IMR-90 (cell line): ENCODE measurements around the gene WAC. TPM values are rescaled to one million over a fixed set of nuclear protein-coding genes. Genes with fewer than 3 reads are reported as not detected.

Experiments used
- ATAC-seq: fragments of 200-7000 bp; cut with Tn5 transposase; 2 replicates; pipeline ENCODE4 v1.9.1; 2020; ENCODE audit warnings: low read depth, mild to moderate bottlenecking, moderate library complexity
- BruUV-seq: library from RNA; stranded (reverse); fragments of 400-500 nt; replicated peaks from 2 replicates; lab custom pipeline; 2021; lab: Mats Ljungman, UMichigan
- CTCF ChIA-PET: fragments of 300-600 bp; formaldehyde crosslinking; extraction: SDS; loops from one replicate; lab custom pipeline; 2021; ENCODE audit warnings: antibody characterized with exemption; lab: Yijun Ruan, JAX
- POLR2A ChIA-PET: fragments of 300-600 bp; sonication (Branson Sonifier 250); formaldehyde crosslinking; loops from one replicate; lab custom pipeline; 2022; ENCODE audit warnings: antibody characterized with exemption; ENCODE audit not compliant: unreplicated experiment; lab: Charles Lee
- DNase-seq: peaks from one replicate; pipeline ENCODE4 v3.0.0; 2013
- H2AFZ ChIP-seq: replicated peaks from 2 replicates; pipeline ENCODE3; 2013; ENCODE audit warnings: low read length, mild to moderate bottlenecking; ENCODE audit not compliant: poor library complexity
- H2AK5ac ChIP-seq: 2 replicates; pipeline ENCODE4 v1.6.1; 2013; ENCODE audit warnings: low read depth, low read length, inconsistent platforms
- H2AK9ac ChIP-seq: replicated peaks from 2 replicates; pipeline ENCODE3; 2013; ENCODE audit warnings: mild to moderate bottlenecking, low read depth, low read length, moderate library complexity; ENCODE audit not compliant: poor library complexity
- H2BK120ac ChIP-seq: 2 replicates; pipeline ENCODE4 v1.6.1; 2013; ENCODE audit warnings: low read depth, low read length, inconsistent platforms
- H2BK15ac ChIP-seq: 3 replicates; pipeline ENCODE4 v1.6.1; 2013; ENCODE audit warnings: low read depth, low read length, inconsistent platforms
- H2BK20ac ChIP-seq: 2 replicates; pipeline ENCODE4 v1.6.1; 2013; ENCODE audit warnings: low read depth, mild to moderate bottlenecking, inconsistent platforms, low read length, moderate library complexity
- H2BK5ac ChIP-seq: 2 replicates; pipeline ENCODE4 v1.6.1; 2013; ENCODE audit warnings: mild to moderate bottlenecking, low read depth, low read length, inconsistent platforms; ENCODE audit not compliant: poor library complexity, severe bottlenecking
- H3K14ac ChIP-seq: replicated peaks from 2 replicates; pipeline ENCODE4 v1.6.1; 2013; ENCODE audit warnings: low read depth, low read length, inconsistent platforms
- H3K18ac ChIP-seq: 2 replicates; pipeline ENCODE4 v1.6.1; 2013; ENCODE audit warnings: low read depth, low read length, control low read depth
- H3K23ac ChIP-seq: 2 replicates; pipeline ENCODE4 v1.6.1; 2013; ENCODE audit warnings: low read depth, low read length, inconsistent platforms
- H3K27ac ChIP-seq: 2 replicates; pipeline ENCODE4 v1.5.1; 2013; ENCODE audit warnings: mild to moderate bottlenecking, control low read depth, low read length; ENCODE audit not compliant: insufficient read depth
- H3K27me3 ChIP-seq: 2 replicates; pipeline ENCODE4 v1.6.1; 2013; ENCODE audit warnings: low read length; ENCODE audit not compliant: control insufficient read depth, insufficient read depth
- H3K36me3 ChIP-seq: 2 replicates; pipeline ENCODE4 v1.6.1; 2013; ENCODE audit warnings: low read length, mixed read lengths; ENCODE audit not compliant: control insufficient read depth, insufficient read depth
- H3K4ac ChIP-seq: 2 replicates; pipeline ENCODE4 v1.6.1; 2013; ENCODE audit warnings: low read depth, low read length, inconsistent platforms
- H3K4me1 ChIP-seq: 2 replicates; pipeline ENCODE4 v1.6.1; 2013; ENCODE audit warnings: low read length, mixed read lengths; ENCODE audit not compliant: control insufficient read depth, insufficient read depth
- H3K4me2 ChIP-seq: 2 replicates; pipeline ENCODE4 v1.6.1; 2013; ENCODE audit warnings: low read depth, mild to moderate bottlenecking, control low read depth, low read length, moderate library complexity
- H3K4me3 ChIP-seq: 2 replicates; pipeline ENCODE4 v1.5.1; 2013; ENCODE audit warnings: low read depth, mild to moderate bottlenecking, control low read depth, low read length, moderate library complexity; ENCODE audit not compliant: insufficient read depth
- H3K56ac ChIP-seq: 2 replicates; pipeline ENCODE4 v1.6.1; 2013; ENCODE audit warnings: low read length, inconsistent platforms; ENCODE audit not compliant: insufficient read depth; ENCODE audit errors: extremely low read depth
- H3K79me1 ChIP-seq, 2 experiments: 2 replicates each; pipeline ENCODE4 v1.6.1; 2013; ENCODE audit warnings: low read length in 2 of 2, inconsistent platforms in 1 of 2, low read depth in 1 of 2
- H3K9ac ChIP-seq: 2 replicates; pipeline ENCODE4 v1.6.1; 2013; ENCODE audit warnings: low read depth, low read length, control low read depth
- H3K9me1 ChIP-seq: 2 replicates; pipeline ENCODE4 v1.6.1; 2013; ENCODE audit warnings: low read length, inconsistent platforms; ENCODE audit not compliant: insufficient read depth
- H3K9me3 ChIP-seq: 2 replicates; pipeline ENCODE4 v1.6.1; 2013; ENCODE audit warnings: low read length; ENCODE audit not compliant: control insufficient read depth, insufficient read depth
- H4K20me1 ChIP-seq: 2 replicates; pipeline ENCODE4 v1.6.1; 2013; ENCODE audit warnings: low read length, inconsistent platforms; ENCODE audit not compliant: insufficient read depth
- H4K5ac ChIP-seq: 2 replicates; pipeline ENCODE4 v1.6.1; 2013; ENCODE audit warnings: mild to moderate bottlenecking, low read depth, low read length, control low read depth
- H4K8ac ChIP-seq, 2 experiments: 2 replicates each; pipeline ENCODE4 v1.6.1; 2013; ENCODE audit warnings: low read depth in 2 of 2, low read length in 2 of 2, control low read depth in 1 of 2, inconsistent platforms in 1 of 2
- H4K91ac ChIP-seq: 2 replicates; pipeline ENCODE4 v1.6.1; 2013; ENCODE audit warnings: low read depth, low read length, inconsistent platforms; ENCODE audit not compliant: insufficient read depth
- CEBPB ChIP-seq: IDR thresholded peaks from 2 replicates; pipeline ENCODE4 v1.6.1; 2012; ENCODE audit warnings: low read depth, low read length, improper control_type of control experiment
- CHD1 ChIP-seq: IDR thresholded peaks from 2 replicates; pipeline ENCODE4 v1.6.1; 2012; ENCODE audit warnings: low read depth, low read length, improper control_type of control experiment
- WGBS, 2 experiments: methylation state at CpG; one replicate each; pipeline versions ENCODE4 v1.1.5 to v1.1.7; 2013; ENCODE audit warnings: missing lambda C conversion rate in 2 of 2; ENCODE audit not compliant: insufficient read length in 1 of 2; ENCODE audit errors: extremely low coverage in 2 of 2; 5-methylcytosine and 5-hydroxymethylcytosine counted together
- dilution Hi-C: fragments of 300-500 bp; cut with HindIII; formaldehyde crosslinking; loops from one replicate; pipeline ENCODE4 v1.14.3; 2018; ENCODE audit warnings: low sequenced_read_pairs; ENCODE audit not compliant: unreplicated experiment
- in situ Hi-C: fragments of 300-500 bp; cut with MboI; formaldehyde crosslinking; loops from 3 replicates; pipeline ENCODE4 v1.14.3; 2019; ENCODE audit warnings: low sequenced_read_pairs, inconsistent platforms, mixed read lengths
- intact Hi-C: fragments of 100-400 bp; cut with micrococcal nuclease; formaldehyde crosslinking; loops from 2 replicates; pipeline ENCODE4 v1.10.0; 2022
- polyA plus RNA-seq, 3 experiments: library from polyadenylated mRNA; depleted of rRNA; stranded (reverse); fragments of >200 nt; gene quantifications; 2 replicates each; pipeline ENCODE4 v1.2.3, GENCODE V29; 2012; ENCODE audit warnings: low replicate concordance in 1 of 3
- total RNA-seq: library from RNA; depleted of rRNA; stranded (reverse); fragments of >200 nt; gene quantifications from 2 replicates; pipeline ENCODE4 v1.2.3, GENCODE V29; 2012

Gene WAC
- total and polyA plus RNA-seq, 2 of the 4 experiments (the other 2 are of a cell fraction): 39.6 to 52.2 TPM

- H3K4ac ChIP-seq: no peak overlapping the region
- peaks cover 27% of the 10 kb centered on the region for H3K36me3 ChIP-seq
- WGBS, 2 experiments: no CpG with 5 or more reads among the region's 5 CpGs
- in situ Hi-C loops: no loop called here
- peak overlapping the region; percentile 38 for H2BK5ac ChIP-seq
- no peak overlapping the region for H3K4me3 ChIP-seq
- peaks cover 14 to 73% of the 10 kb centered on the region in 2 experiments; a peak in 3 of 4 replicates for H3K79me1 ChIP-seq
- H2BK120ac ChIP-seq: no peak overlapping the region
- H3K18ac ChIP-seq: no peak overlapping the region
- H4K5ac ChIP-seq: no peak overlapping the region
- H3K9ac ChIP-seq: no peak overlapping the region
- H4K91ac ChIP-seq: no peak overlapping the region
- H2AK5ac ChIP-seq: no peak overlapping the region
- no peak overlapping the region for H2AFZ ChIP-seq
- no peak overlapping the region for H3K27ac ChIP-seq
- BruUV-seq: no TSS peak
- H3K9me1 ChIP-seq: peaks cover 6% of the 10 kb centered on the region; the same call in 1 of the 2 replicates
- dilution Hi-C loops: no loop called here
- ChIA-PET CTCF (interaction anchor here (1.0 to 1.1 kb wide), 2 partner anchors 23 to 156 kb away, joined by 4 to 5 read pairs; no protein-coding TSS in a partner anchor), POLR2A (interaction anchor here (0.7 kb wide), 1 partner anchor 911 kb away, joined by 3 read pairs; no protein-coding TSS in a partner anchor)
- H4K20me1 ChIP-seq: peaks cover 86% of the 10 kb centered on the region
- H4K8ac ChIP-seq: no peak overlapping the region
- no peak overlapping the region for H3K56ac ChIP-seq
- H3K9me3 ChIP-seq: no peaks in the 10 kb centered on the region
- TF ChIP-seq CHD1: no peak
- TF ChIP-seq CEBPB: peak; percentile 22; the same call in 1 of the 2 replicates
- intact Hi-C loops: no loop called here
- H3K4me2 ChIP-seq: peak overlapping the region; percentile 42
- no peak overlapping the region for H2BK20ac ChIP-seq
- H3K14ac ChIP-seq: no peak overlapping the region
- ATAC-seq: peak; percentile 6; the same call in 1 of the 2 replicates
- no peak overlapping the region for H3K23ac ChIP-seq
- no peaks in the 10 kb centered on the region for H3K27me3 ChIP-seq
- H2BK15ac ChIP-seq: no peak overlapping the region
- H2AK9ac ChIP-seq: no peak overlapping the region
- peak; percentile 58 for DNase-seq
- peaks cover 12% of the 10 kb centered on the region for H3K4me1 ChIP-seq
Observed at GRCh38 chr10:28587270-28587969, 54.5 kb downstream of the WAC start.
